Mesenchymal stem cell (in vitro differentiated cells and primary cell): Measurements from ENCODE around the gene S100A5.

Experiments used
- DNase-seq: peaks from one replicate; pipeline ENCODE4 v3.0.0-alpha.2; 2013
- H2AFZ ChIP-seq: one replicate; pipeline ENCODE4 v1.6.1; 2013; ENCODE audit warnings: low read depth, mild to moderate bottlenecking, control low read depth, inconsistent platforms, low read length, moderate library complexity
- H2AK5ac ChIP-seq: 2 replicates; pipeline ENCODE4 v1.6.1; 2013; ENCODE audit warnings: low read length, moderate library complexity, mild to moderate bottlenecking, inconsistent platforms; ENCODE audit not compliant: severe bottlenecking
- H2BK120ac ChIP-seq: one replicate; pipeline ENCODE4 v1.6.1; 2013; ENCODE audit warnings: low read depth, mild to moderate bottlenecking, inconsistent platforms, low read length, moderate library complexity
- H2BK12ac ChIP-seq, 2 experiments: one replicate each; pipeline ENCODE4 v1.6.1; 2013; ENCODE audit warnings: inconsistent platforms in 2 of 2, low read length in 2 of 2, mild to moderate bottlenecking in 2 of 2, moderate library complexity in 2 of 2, control low read depth in 1 of 2
- H2BK15ac ChIP-seq: one replicate; pipeline ENCODE4 v1.6.1; 2013; ENCODE audit warnings: mild to moderate bottlenecking, low read depth, inconsistent platforms; ENCODE audit not compliant: poor library complexity, severe bottlenecking
- H2BK5ac ChIP-seq: 2 replicates; pipeline ENCODE4 v1.6.1; 2013; ENCODE audit warnings: low read depth, mild to moderate bottlenecking, low read length, control low read depth, inconsistent platforms; ENCODE audit not compliant: poor library complexity, severe bottlenecking
- H3K14ac ChIP-seq, 2 experiments: one replicate each; pipeline ENCODE4 v1.6.1; 2013; ENCODE audit warnings: inconsistent platforms in 2 of 2, low read length in 2 of 2, control low read depth in 1 of 2, mild to moderate bottlenecking in 1 of 2, moderate library complexity in 1 of 2
- H3K18ac ChIP-seq, 2 experiments: one replicate each; pipeline ENCODE4 v1.6.1; 2013; ENCODE audit warnings: inconsistent platforms in 2 of 2, low read length in 2 of 2, control low read depth in 1 of 2, low read depth in 1 of 2, mild to moderate bottlenecking in 1 of 2
- H3K23ac ChIP-seq, 2 experiments: one replicate each; pipeline ENCODE4 v1.6.1; 2013; ENCODE audit warnings: inconsistent platforms in 2 of 2, low read length in 2 of 2, mild to moderate bottlenecking in 2 of 2, moderate library complexity in 2 of 2, control low read depth in 1 of 2
- H3K27ac ChIP-seq: 2 replicates; pipeline ENCODE4 v1.5.1; 2013; ENCODE audit warnings: mild to moderate bottlenecking, moderate library complexity, low read length, control low read depth, inconsistent platforms; ENCODE audit not compliant: poor library complexity, severe bottlenecking
- H3K27me3 ChIP-seq, 2 experiments: 2 replicates each; pipeline versions ENCODE4 v1.6.1 to v1.7.0; 2013; ENCODE audit warnings: low read length in 2 of 2, mild to moderate bottlenecking in 2 of 2, moderate library complexity in 2 of 2, control low read depth in 1 of 2, inconsistent platforms in 1 of 2; ENCODE audit not compliant: control insufficient read depth in 1 of 2, insufficient read depth in 1 of 2
- H3K36me3 ChIP-seq, 2 experiments: 2 replicates each; pipeline versions ENCODE4 v1.6.1 to v1.7.0; 2013; ENCODE audit warnings: low read length in 2 of 2, control low read depth in 1 of 2, inconsistent platforms in 1 of 2, low read depth in 1 of 2, mild to moderate bottlenecking in 1 of 2; ENCODE audit not compliant: insufficient read depth in 2 of 2, control insufficient read depth in 1 of 2
- H3K4ac ChIP-seq, 2 experiments: one replicate each; pipeline ENCODE4 v1.6.1; 2013; ENCODE audit warnings: inconsistent platforms in 2 of 2, low read length in 2 of 2, mild to moderate bottlenecking in 2 of 2, moderate library complexity in 2 of 2, control low read depth in 1 of 2, low read depth in 1 of 2
- H3K4me1 ChIP-seq: 2 replicates; pipeline ENCODE4 v1.6.1; 2013; ENCODE audit warnings: low read depth, low read length, control low read depth; ENCODE audit not compliant: control insufficient read depth, insufficient read depth
- H3K4me2 ChIP-seq: 2 replicates; pipeline ENCODE4 v1.6.1; 2013; ENCODE audit warnings: low read length, mild to moderate bottlenecking, inconsistent platforms; ENCODE audit not compliant: poor library complexity, severe bottlenecking
- H3K4me3 ChIP-seq, 2 experiments: 2 replicates each; pipeline versions ENCODE4 v1.5.1 to v1.7.0; 2013; ENCODE audit warnings: low read length in 2 of 2, mild to moderate bottlenecking in 2 of 2, control low read depth in 1 of 2, low read depth in 1 of 2; ENCODE audit not compliant: insufficient read depth in 1 of 2
- H3K79me1 ChIP-seq: replicated peaks from 2 replicates; pipeline ENCODE4 v1.6.1; 2013; ENCODE audit warnings: mild to moderate bottlenecking, control low read depth, low read length, inconsistent platforms; ENCODE audit not compliant: poor library complexity, severe bottlenecking
- H3K9ac ChIP-seq: 2 replicates; pipeline ENCODE4 v1.7.0; 2013; ENCODE audit warnings: mild to moderate bottlenecking, low read length, moderate library complexity
- H3K9me3 ChIP-seq: 2 replicates; pipeline ENCODE4 v1.7.0; 2013; ENCODE audit warnings: mild to moderate bottlenecking, low read length; ENCODE audit not compliant: control insufficient read depth
- H4K8ac ChIP-seq: one replicate; pipeline ENCODE4 v1.6.1; 2013; ENCODE audit warnings: inconsistent platforms, mild to moderate bottlenecking, low read length, moderate library complexity
- H4K91ac ChIP-seq: one replicate; pipeline ENCODE4 v1.6.1; 2013; ENCODE audit warnings: mild to moderate bottlenecking, low read length, inconsistent platforms
- WGBS: methylation state at CpG from one replicate; pipeline ENCODE4 v1.1.7; 2013; ENCODE audit warnings: mixed read lengths; 5-methylcytosine and 5-hydroxymethylcytosine counted together

The S100A5 gene

GRCh38 chr1:153548722-153549688 is 8.3 kb upstream of the S100A5 start, which contains the start of gene S100A3:
Gene S100A3 (minus strand): TSS chr1:153549258. CDS start chr1:153548485, 773 bp downstream.
- Histone ChIP-seq H4K8ac (peak within 1 kb of the TSS; percentile 76), H3K27me3 (no peaks in the 10 kb centered on the region)

GRCh38 chr1:153547560-153548551 is 7.1 kb upstream of the S100A5 start:
- no peak overlapping the region for H3K27ac ChIP-seq
- peak overlapping the region in 1 of 2 experiments; percentile 71 for H3K14ac ChIP-seq
- H4K91ac ChIP-seq: peak overlapping the region; percentile 85
- peak overlapping the region; percentile 92 for H4K8ac ChIP-seq
- H3K23ac ChIP-seq: peak overlapping the region in 1 of 2 experiments; percentile 51
- H2BK15ac ChIP-seq: peak overlapping the region; percentile 99
- no peak overlapping the region for H3K4me2 ChIP-seq
- peak overlapping the region; percentile 32 to 100 for H2BK12ac ChIP-seq
- peak overlapping the region; percentile 20 for H2BK5ac ChIP-seq
- peaks cover 62% of the 10 kb centered on the region for H3K4me1 ChIP-seq
- peak overlapping the region; percentile 88 to 98 for H3K4ac ChIP-seq
- peaks cover 8 to 31% of the 10 kb centered on the region in 2 experiments for H3K36me3 ChIP-seq
- H3K79me1 ChIP-seq: peaks cover 15% of the 10 kb centered on the region
- no peaks in the 10 kb centered on the region for H3K27me3 ChIP-seq
- H3K9ac ChIP-seq: peak overlapping the region; percentile 95
- H2BK120ac ChIP-seq: peak overlapping the region; percentile 69
- DNase-seq: no peak
- peak overlapping the region; percentile 84 to 99 for H3K18ac ChIP-seq
- 79% methylated on average over 18 of the region's 19 CpGs for WGBS
- H3K4me3 ChIP-seq: peak overlapping the region in 1 of 2 experiments; percentile 87
- H2AK5ac ChIP-seq: peak overlapping the region; percentile 84
- H3K9me3 ChIP-seq: no peaks in the 10 kb centered on the region
- no peak overlapping the region for H2AFZ ChIP-seq

More at GRCh38 chr1:153548722-153549688, 8.3 kb upstream of the S100A5 start, which contains the start of gene S100A3:
- peak within 1 kb of the TSS; percentile 92 for H2BK15ac ChIP-seq
- peak within 1 kb of the TSS in 1 of 2 experiments; percentile 78 for H3K23ac ChIP-seq
- H3K36me3 ChIP-seq: peaks cover 0 to 19% of the 10 kb centered on the region in 2 experiments
- peak within 1 kb of the TSS; percentile 95 for H3K9ac ChIP-seq
- WGBS: 39% methylated on average over 13 of the region's 14 CpGs
- peak within 1 kb of the TSS; percentile 58 for H2BK5ac ChIP-seq
- H3K18ac ChIP-seq: peak within 1 kb of the TSS; percentile 92 to 99
- H3K9me3 ChIP-seq: no peaks in the 10 kb centered on the region
- peak within 1 kb of the TSS; percentile 32 to 100 for H2BK12ac ChIP-seq
- H3K4me1 ChIP-seq: peaks cover 62% of the 10 kb centered on the region
- peak; percentile 97 for DNase-seq
- H3K14ac ChIP-seq: peak within 1 kb of the TSS in 1 of 2 experiments; percentile 93
- peak within 1 kb of the TSS; percentile 87 for H2BK120ac ChIP-seq
- H3K4me2 ChIP-seq: no peak within 1 kb of the TSS
- peak within 1 kb of the TSS in 1 of 2 experiments; percentile 87 for H3K4me3 ChIP-seq
- peak within 1 kb of the TSS; percentile 91 to 98 for H3K4ac ChIP-seq
- H2AK5ac ChIP-seq: peak within 1 kb of the TSS; percentile 84
- peaks cover 13% of the 10 kb centered on the region for H3K79me1 ChIP-seq
- H2AFZ ChIP-seq: peak within 1 kb of the TSS; percentile 72
- H3K27ac ChIP-seq: peak within 1 kb of the TSS; percentile 44
- peak within 1 kb of the TSS; percentile 89 for H4K91ac ChIP-seq

- WGBS: 81% methylated on average over 13 of the region's 14 CpGs
- Histone ChIP-seq H3K18ac (peak overlapping the region; percentile 79 to 84), H2BK120ac (peak overlapping the region; percentile 94), H3K14ac (peak overlapping the region in 1 of 2 experiments; percentile 71), H2AFZ (no peak overlapping the region), H3K23ac (peak overlapping the region in 1 of 2 experiments; percentile 40), H3K4me3 (peak overlapping the region in 1 of 2 experiments; percentile 87), H3K4ac (peak overlapping the region; percentile 84 to 88), H4K91ac (peak overlapping the region; percentile 90), H2BK15ac (peak overlapping the region; percentile 99), H3K27me3 (no peaks in the 10 kb centered on the region), H3K4me2 (no peak overlapping the region), H3K9ac (peak overlapping the region; percentile 95), H3K27ac (peak overlapping the region; percentile 5), H2BK12ac (peak overlapping the region; percentile 87 to 100), H3K4me1 (peaks cover 66% of the 10 kb centered on the region), H4K8ac (peak overlapping the region; percentile 92), H3K9me3 (no peaks in the 10 kb centered on the region), H2BK5ac (peak overlapping the region; percentile 20), H3K79me1 (peaks cover 15% of the 10 kb centered on the region), H2AK5ac (peak overlapping the region; percentile 84), H3K36me3 (peaks cover 12 to 33% of the 10 kb centered on the region in 2 experiments)
- DNase-seq: no peak
Measured at GRCh38 chr1:153546796-153547559, 6.2 kb upstream of the S100A5 start.
